ENCODE measurements around the gene NEDD4.
"Not testable (repeated sequence)": the region's sequence is repeated elsewhere in the genome, so short reads cannot be mapped to it uniquely, and the experiment has no call there.

Gene NEDD4

DNA sequence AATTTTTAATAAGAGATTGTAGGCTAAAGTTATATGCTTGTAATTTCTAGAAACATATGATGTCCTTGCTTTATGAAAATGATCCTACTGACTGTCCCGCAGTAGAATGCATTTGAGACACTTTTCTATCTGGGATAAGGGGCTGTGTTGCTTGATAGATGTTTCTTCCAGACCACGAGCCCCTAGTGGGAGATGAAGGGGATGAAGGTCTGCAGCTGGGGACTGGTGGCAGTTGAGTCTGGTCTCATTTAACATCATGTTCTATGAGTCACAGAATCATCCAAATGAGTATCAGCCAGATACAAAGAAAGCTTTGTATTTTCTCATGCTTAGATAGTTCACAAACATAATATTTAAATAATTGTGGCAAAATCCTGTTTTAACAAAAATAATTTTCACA, 166.2 kb downstream of the NEDD4 start:
- no peak for DNase-seq (ENCODE audit: low read depth in 2 of 2)

DNA sequence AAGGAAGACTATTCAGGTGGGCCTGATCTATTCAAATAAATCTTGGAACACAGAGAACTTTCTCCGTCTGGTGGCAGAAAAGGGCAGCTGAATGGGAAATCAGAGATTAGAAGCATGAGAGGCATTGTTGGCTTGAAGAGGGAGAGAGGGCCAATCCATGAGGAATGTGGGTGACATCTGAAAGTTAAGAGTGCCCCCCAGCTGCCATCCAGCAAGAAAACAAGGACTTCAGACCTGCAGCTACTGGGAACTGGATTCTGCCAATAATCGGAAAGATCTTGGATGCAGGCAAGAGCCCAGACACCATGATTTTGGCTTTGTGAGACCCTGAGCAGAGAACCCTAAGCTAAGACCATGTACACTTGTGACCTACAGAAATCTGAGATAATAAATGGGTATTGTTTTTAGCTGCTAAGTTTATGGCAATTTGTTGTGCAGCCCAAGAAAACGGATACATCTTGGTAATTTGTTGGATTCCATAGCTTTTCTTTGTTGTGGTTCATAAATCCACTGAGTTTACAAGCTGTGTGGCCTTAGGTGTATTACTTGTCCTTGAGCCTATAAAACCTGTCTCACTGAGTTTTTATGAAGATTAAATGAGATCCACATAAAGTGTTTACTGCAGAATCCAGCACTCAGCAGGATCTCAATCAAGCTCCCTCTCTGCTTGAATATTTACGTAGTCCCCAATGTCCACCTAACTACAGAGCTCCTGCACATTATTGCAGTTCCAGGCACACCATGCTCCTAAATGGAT, 168.4 kb downstream of the NEDD4 start:
- DNase-seq (ENCODE audit: low read depth in 2 of 2), result no peak

DNA sequence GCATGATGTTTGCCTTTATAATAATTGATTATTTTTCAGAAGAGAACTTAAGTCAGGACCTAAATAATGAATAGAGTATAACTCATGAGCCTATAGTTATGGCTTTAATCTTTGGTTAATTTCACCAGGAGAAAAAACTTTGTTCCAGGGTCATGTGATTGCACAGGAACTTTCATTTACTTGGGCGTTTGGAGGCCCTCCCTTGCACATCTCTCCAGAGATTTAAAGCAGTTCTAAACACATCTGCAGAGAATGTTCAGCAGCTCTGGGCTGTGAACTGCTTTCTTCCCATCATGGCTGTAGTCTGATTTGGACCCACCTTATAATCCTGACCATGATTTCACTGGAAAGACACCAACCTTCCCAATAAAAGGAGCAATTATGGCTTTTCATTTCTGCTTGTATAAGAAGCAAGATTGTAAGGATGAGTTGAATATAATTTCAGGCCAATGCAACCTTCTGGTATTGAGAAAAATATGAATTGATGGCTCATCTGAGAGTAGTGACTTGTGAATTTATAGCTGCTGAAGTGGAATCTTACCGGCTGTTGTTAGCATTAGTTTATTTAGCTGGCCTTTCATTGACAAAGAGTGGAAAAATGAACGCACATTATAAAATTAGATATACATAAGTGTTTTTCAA, 169.6 kb downstream of the NEDD4 start:
- no peak for DNase-seq (ENCODE audit: low read depth in 2 of 2)

DNA sequence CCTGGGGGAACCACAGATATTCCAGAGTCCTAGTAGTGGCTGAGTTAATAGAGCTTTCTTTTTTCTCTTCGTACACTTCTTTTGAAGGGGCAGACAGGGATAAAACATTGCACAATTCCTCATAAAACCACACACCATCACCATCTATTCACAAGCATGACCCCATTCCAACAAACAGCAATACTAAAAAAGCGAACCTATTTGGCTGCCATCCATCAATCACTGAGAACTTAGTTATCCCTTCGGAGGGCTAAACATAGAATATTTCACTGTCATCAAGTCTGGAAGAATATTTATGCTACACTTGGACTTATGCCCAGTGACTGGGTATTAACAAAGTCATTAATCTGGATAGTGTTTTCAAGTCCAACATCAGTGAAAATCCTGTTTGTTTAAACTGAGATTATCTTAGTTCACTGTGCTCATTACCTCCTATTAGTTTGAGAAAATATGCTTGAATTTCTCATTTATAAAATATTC, 170.2 kb downstream of the NEDD4 start:
- no peak for DNase-seq (ENCODE audit: low read depth in 2 of 2)

DNA sequence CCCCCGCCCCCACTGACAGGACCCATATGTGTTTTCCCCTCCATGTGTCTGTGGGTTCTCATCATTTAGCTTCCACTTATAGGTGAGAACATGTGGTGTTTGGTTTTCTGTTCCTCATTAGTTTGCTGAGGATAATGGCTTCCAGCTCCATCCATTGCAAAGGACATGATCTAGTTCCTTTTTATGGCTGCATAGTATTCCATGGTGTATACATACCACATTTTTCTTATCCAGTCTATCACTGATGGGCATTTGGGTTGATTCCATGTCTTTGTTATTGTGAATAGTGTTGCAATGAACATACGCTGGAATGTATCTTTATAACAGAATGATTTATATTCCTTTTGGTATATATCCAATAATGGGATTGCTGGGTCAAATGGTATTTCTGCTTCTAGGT, 171.7 kb downstream of the NEDD4 start:
- DNase-seq (ENCODE audit: low read depth in 2 of 2), result not testable (repeated sequence)

DNA sequence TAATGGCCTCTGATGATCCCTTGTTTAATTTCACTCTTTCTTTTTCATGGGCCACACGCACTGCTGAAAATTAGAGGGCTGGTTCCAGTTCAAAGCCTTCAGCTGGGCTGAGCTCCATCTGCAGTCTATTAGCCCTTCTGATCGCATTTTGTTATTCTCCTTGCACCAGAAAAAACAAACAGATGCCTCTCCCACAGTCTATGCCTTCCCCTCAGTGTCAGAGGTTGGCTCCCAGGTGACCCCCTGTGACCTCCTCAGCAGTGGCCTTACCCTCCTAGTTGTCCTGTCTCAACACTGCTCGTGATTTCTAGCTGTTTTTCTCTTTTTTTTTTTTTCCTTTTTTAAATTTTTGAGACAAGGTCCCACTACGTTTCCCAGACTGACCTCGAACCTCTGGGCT, 173.4 kb downstream of the NEDD4 start:
- no peak for DNase-seq (ENCODE audit: low read depth in 2 of 2)

DNA sequence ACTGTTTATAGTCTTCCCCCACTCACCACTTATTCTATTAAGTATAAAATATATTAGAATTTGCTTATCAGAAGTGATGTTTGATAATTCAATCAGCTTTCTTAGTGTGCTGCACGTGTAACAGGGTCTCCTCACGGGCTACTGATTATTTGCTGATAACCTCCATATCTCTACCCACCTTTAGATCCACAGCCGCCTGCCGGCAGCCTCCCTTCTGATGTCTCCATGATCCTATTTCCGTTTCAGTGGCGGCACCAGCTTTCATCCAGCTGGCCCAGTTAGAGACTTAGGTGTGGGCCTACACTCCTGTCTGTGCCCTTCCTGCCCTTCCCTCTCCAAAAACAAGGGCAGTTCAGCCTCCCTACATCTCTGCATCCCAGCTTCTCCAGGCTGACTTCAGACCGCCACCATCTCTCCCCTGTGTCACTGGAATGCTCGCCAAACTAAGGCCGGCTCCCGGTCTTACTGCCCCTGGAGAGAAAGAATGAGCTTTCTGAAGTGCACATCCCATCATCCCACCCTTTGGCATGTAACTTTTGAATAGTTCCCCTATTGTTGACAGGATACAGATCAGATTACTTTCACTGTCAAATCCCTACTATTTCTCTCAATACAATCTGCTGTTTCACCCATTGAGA, 173.9 kb downstream of the NEDD4 start:
- DNase-seq (ENCODE audit: low read depth in 2 of 2), result no peak

DNA sequence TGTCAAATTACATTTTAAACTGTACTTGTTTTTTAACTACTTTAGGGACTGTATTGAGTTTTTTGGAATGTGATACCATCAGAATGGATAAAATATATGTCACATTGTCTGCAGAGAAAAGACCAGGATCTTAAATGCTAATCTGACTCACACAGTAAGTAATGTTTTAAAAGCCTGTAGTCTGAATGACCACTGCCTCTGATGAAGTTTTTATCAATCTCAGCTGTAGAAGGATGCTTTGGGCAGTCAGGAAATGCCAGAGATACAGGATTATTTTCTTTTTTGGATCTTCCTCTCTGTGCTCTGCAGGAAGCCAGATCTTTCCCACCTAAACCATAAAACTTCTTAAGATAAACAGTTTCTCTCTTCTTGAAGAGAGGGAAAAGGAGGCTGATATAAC, 177.4 kb downstream of the NEDD4 start:
- no peak for DNase-seq (ENCODE audit: low read depth in 2 of 2)

DNA sequence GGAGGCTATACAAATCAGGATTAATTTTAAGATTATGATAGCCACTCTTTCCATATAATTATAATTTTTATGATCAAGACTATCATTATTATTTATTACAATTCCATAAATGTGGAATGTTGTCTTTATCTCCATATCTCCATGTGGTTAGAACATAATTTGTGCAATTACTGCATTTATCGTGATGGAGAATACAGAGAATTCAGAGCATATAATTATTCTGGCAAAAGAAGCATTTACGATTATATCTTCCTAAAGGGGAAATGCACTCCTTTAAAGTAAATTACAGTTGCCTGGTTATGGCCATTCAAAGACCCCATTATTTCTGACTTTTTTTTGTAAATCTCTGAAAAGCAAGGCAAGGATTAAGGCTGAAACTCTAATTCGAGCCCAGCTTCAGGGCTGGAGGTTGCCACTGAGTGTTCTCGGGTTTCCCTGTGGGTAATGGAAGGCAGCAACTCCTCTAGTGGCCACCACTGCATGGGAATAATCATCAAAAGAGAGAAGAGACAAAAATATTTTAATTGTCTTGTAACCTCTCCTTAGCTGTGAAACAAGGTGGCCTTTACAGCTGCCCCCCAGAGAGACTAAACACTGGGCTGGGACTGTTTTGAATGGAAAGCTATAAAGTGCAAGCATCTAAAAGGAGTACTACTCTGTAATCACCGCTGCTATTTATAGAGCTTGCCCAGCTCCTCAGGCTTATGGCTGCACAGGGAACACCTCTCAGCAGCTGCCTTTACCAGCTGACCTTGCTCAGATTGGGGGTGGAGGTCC, 190.6 kb downstream of the NEDD4 start:
- no peak for DNase-seq (ENCODE audit: low read depth in 2 of 2)

DNA sequence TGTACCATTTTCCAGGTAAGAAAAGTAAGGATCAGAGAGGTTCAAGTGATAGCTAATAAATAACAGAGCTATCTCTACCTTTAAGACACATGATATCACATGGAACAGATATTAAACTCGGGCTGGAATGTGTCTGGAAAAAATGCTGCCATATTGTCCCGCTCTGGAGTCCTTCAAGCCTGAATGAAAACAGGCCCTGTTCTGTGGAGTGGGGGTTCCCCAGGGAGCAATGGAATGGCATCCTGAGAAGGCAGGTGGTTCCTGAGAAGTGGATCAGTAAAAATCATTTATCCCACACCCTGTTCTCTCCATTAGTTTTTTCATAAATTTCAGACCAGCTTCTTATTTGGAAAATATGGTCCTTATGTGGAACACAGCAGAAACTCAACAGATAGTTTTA, 193.2 kb downstream of the NEDD4 start:
- DNase-seq (ENCODE audit: low read depth in 2 of 2), result no peak

DNA sequence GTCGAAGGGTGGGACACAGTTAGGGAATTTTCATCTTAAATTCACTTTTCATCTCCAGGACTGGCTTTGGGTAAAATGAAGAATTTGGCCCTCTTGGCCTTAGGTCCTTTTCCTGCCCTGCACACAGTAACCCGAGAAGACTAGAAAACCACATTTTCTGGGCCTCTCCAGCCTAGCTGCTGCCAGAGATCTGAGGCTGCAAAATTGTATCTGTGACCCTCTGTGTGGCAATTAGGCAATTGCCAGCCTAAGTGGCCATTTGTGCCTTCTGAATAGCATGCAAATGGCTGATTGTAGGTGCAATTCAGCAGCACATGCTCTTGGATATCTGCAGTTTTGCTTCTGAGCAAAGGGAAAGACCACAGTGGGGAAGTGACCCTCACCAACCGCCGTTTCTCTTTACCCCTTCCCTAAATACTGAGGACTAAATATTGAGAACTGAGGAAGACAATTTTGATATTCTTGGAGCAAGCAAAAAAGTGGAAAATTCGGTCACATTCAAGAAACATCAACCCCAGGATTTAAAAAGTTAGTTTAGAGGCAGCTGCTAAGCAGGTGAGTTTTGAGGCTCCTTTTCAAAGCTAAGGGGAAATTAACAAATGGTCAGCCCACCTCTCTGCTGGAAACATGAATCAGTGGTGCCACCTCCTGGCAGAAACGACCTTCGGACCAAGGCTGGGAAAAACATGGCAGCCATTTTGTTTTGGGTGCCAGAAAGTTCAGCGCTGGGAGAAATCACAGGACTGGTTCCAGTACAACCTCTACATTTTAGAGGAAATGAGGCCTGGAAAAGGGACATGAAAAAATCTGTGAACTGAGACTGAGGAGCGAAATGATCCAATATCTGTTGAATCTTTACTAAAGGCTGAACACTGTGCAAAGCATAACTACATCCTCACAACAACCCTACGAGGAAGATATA, 193.9 kb downstream of the NEDD4 start:
- DNase-seq (ENCODE audit: low read depth in 2 of 2), result peak; percentile 1 to 3

DNA sequence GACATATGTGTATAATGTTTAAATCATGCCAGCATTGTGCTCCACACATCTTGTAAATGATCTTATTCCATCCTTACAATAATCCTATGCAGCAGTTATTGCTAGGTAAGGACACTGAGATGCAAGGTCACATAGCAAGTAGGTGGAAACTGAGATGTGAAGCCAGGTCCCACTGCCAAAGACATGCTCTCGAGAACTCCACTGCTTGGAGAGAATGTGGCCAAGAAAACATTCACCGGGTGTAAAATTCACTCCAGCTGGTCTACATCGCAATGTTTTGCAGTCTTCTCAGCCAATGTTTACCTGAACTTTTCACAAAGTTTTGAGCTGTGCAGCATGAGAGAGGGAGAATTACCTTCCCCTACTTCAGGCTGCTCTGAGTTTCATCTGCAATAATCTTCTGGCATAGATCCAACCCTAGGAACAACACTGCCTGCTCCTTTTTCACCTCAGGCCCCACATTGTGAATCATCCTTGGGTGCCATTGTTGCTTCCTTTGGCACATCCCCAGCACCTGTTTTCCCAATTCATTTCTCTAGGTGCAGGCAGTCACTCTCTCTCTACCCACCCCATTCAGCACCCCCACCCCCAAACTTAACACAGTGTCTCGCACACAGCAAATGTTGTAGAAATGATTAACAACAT, 197.0 kb downstream of the NEDD4 start:
- DNase-seq (ENCODE audit: low read depth in 2 of 2), result no peak

DNA sequence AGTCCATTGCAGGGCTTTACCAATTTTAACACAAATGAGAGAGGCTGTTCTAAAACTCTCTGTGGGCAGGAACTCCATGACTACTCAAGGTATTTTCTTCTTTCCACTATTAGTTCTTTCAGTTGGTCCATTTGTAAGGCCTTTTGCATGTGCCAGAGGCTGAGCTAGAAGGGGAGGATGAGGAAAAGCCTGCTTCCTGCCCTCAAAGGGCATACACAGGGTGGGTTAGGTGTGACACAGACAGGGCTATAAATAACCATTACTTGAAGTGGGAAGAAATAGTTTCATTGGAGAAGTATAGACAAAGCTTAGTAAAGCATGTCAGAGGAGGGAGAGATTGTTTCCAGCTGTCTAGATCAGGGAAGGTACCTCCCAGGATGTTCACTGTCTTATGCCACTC, 198.4 kb downstream of the NEDD4 start:
- DNase-seq (ENCODE audit: low read depth in 2 of 2), result no peak

DNA sequence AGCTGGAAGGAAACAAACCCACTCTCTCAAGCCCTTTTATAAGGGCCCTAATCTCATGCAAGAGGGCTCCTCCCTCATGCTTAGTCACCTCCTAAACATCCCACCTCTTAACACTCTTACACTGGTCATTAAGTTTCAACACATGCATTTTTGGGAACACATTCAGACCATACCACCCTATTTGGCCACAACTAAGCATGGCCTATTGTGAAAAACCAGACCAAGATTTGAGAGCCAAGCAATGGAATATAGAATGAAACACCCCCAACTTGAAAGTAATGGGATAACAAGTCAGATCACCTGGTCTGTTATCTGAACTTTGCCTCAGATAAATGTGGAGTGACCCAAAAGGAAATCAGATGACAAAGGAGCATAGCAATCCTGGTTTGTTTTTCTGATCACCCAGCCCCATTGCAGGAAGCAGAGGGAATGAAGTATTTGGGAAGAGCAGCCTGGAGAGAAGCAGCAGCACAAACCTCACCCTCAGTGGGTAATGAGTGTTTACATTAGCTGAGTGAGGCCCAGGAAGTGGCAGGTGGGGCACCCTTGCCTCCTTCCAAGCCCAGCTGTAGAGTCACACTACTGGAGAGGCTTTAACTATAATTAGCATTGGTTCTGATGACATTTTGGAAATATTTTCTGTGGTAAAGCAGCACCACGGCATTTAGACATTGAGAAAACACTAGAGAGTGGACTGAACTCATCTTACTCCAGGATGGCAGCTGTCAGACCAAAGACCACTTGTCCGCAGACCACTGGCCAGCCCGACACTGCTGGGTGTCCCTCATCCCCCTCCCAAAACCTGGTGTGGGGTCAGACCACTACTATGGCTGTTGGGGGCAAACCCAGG, 201.6 kb downstream of the NEDD4 start:
- DNase-seq (ENCODE audit: low read depth in 2 of 2), result no peak

DNA sequence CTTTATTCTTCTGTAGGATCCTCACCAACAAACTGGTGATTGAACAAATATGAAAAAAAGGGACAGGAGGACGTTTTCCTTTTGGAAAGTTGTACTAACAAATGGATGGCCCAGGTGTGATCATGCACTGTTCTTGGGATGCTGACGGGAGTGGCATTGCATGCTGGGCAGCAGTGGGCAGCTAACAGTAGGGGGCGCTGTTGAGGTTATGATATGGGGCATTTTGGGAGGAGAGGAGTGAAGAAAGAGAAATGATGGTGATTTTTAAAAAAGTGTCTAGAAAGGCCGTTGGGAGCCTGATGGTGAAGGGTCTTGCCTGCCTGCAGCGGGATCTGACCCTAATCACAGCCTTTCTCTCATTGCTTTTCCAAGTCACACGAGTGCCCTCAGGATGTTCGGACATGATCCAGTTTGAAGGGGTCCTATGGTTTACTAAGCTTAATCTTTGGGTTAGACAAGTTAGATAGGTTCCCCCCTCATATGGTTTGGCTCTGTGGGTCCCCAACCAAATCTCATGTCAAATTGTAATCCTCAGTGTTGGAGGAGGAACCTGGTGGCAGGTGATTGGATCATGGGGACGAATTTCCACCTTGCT, 204.2 kb downstream of the NEDD4 start:
- peak; percentile 11 to 32 for DNase-seq (ENCODE audit: low read depth in 2 of 2)

DNA sequence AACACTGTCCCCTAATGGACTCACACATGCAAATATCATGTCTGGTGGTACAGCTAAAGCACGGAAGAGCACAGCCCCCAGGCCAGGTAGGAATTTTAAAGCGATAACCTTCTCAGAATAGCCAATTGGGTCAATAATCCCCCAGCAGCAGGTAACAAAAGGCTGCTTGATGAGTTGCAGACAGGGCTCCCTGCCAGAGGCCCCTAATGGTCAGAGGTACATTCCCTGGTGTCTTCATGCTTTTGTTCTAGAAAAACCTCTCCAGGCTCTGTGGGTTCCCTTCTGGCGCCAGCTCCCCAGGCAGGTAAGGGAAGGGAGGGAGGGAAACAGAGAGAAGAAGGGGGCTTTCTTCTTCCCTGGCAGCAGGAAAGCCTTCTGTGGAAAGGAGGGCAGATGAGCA, 207.1 kb downstream of the NEDD4 start:
- DNase-seq (ENCODE audit: low read depth in 2 of 2), result no peak

DNA sequence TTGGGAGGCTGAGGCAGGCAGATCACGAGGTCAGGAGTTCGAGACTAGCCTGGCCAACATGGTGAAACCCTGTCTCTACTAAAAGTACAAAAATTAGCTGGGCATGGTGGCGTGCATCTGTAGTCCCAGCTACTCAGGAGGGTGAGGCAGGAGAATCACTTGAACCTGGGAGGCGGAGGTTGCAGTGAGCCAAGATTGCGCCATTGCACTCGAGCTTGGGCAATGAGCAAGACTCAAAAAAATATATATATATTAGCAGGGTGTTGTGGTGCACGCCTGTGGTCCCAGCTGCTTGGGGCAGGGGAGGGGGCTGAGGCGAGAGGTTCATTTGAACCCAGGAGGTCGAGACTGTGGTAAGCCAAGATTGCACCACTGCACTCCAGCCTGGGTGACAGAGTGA, 207.8 kb downstream of the NEDD4 start:
- DNase-seq (ENCODE audit: low read depth in 2 of 2), result not testable (repeated sequence)

DNA sequence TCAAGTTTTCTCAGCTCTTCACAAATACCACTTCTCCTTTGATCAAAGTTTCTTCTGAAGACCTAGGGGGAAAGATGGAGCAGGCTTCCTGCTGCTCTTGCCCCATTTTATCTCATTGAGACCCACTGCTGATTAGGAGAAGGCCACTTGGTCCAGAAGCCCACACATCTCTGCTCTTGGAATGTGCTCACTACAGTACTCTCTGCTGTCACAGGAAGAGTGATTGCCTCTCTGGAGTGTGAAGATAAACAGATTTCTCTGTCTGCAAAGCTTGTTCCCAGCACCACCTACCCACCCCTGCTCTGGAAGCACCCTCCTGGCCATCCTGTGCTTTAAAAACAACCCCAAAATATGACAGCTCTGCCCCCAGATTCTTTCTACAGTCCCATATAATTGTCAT, 209.1 kb downstream of the NEDD4 start:
- DNase-seq (ENCODE audit: low read depth in 2 of 2), result no peak

DNA sequence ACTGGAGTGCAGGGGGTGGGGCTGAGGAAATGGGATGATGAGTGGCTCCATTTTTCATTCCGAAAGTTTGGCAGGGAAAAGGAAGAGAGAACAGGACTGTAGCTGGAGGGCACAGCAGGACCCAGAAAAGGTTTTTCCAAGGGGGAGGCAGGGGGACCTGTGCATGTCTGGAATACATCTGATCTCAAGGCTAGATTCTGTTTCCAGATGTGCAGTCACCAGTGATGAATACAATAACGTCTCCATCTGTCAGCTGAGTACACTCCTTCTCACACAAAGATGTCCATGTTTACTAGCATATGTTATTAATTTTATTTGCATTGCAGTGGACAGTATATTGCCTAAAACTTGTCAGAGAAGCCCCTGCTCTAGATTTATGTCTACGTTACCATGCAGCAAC, 210.5 kb downstream of the NEDD4 start:
- no peak for DNase-seq (ENCODE audit: low read depth in 2 of 2)

Data from stimulated activated CD8-positive, alpha-beta memory T cell treated with anti-CD3 and anti-CD28 coated beads, Interleukin-15, amount 100 ng/mL, for 48 hours (primary cell).